Stomach (tissue), 9 donors: ENCODE results near the gene MAT2A. TPM values are rescaled to one million over a fixed set of nuclear protein-coding genes. Genes with fewer than 3 reads are reported as not detected.

ENCODE experiments used
- DNase-seq, 2 donors: peaks; one replicate each; pipeline versions ENCODE4 v3.0.0 to v3.0.0-alpha.2; 2013 to 2019
- H3K27ac ChIP-seq, 5 donors: fragments of 200-600 bp in 4 of 5; sonication (generic) in 4 of 5; one replicate each; pipeline ENCODE4 v1.5.1; 2013 to 2019; ENCODE audit warnings: mild to moderate bottlenecking in 1 of 5, moderate library complexity in 1 of 5
- H3K27me3 ChIP-seq, 3 donors: fragments of 200-600 bp; sonication (generic); one replicate each; pipeline ENCODE4 v1.5.1; 2017 to 2019; ENCODE audit warnings: mixed run types in 1 of 3
- H3K36me3 ChIP-seq, 4 donors: fragments of 200-600 bp; sonication (generic); 1 replicate in 3 of 4; 2 replicates in 1 of 4; pipeline ENCODE4 v1.5.1; 2016 to 2019
- H3K4me1 ChIP-seq, 4 donors: fragments of 200-600 bp; sonication (generic); one replicate each; pipeline ENCODE4 v1.5.1; 2016 to 2019
- H3K4me3 ChIP-seq, 4 donors: fragments of 200-600 bp; sonication (generic) in 3 of 4; one replicate each; pipeline ENCODE4 v1.5.1; 2016 to 2019; ENCODE audit warnings: mild to moderate bottlenecking in 1 of 4
- H3K9me3 ChIP-seq, 4 donors: fragments of 200-600 bp; sonication (generic); one replicate each; pipeline ENCODE4 v1.5.1; 2016 to 2019
- CTCF ChIP-seq, 7 experiments: fragments of 450-650 bp in 4 of 7; fragments of 200-600 bp in 3 of 7; sonication (generic) in 3 of 7; IDR thresholded peaks; one replicate each; pipeline ENCODE4 v1.5.1; 2016 to 2019; ENCODE audit warnings: antibody characterized with exemption in 7 of 7, control low read depth in 2 of 7, mild to moderate bottlenecking in 1 of 7
- EP300 ChIP-seq: sonication (generic); formaldehyde crosslinking; IDR thresholded peaks from one replicate; pipeline ENCODE4 v1.6.1; 2017; ENCODE audit warnings: antibody characterized with exemption
- POLR2A ChIP-seq, 4 donors: fragments of 450-650 bp; IDR thresholded peaks; one replicate each; pipeline ENCODE4 v1.6.1; 2016; ENCODE audit warnings: antibody characterized with exemption in 4 of 4, control low read depth in 2 of 4, mild to moderate bottlenecking in 1 of 4, moderate library complexity in 1 of 4
- POLR2AphosphoS5 ChIP-seq, 3 donors: sonication (generic); formaldehyde crosslinking; IDR thresholded peaks; one replicate each; pipeline ENCODE4 v1.6.1; 2016; ENCODE audit warnings: antibody characterized with exemption in 3 of 3
- WGBS, 5 donors: extraction: QIAGEN DNeasy Blood & Tissue Kit in 3 of 5; methylation state at CpG; one replicate each; pipeline versions ENCODE4 v1.1.5 to v1.1.7; 2013 to 2018; 5-methylcytosine and 5-hydroxymethylcytosine counted together
- intact Hi-C: fragments of 100-400 bp; cut with DNase I; formaldehyde crosslinking; loops from one replicate; pipeline ENCODE4 v1.15.1; 2023; ENCODE audit warnings: low total_unique reads
- polyA plus RNA-seq, 3 donors: library from polyadenylated mRNA; stranded (reverse); fragments of 200-250 nt; gene quantifications; one replicate each; pipeline ENCODE4 v1.2.3, GENCODE V29; 2013
- total RNA-seq, 5 donors: library from RNA; depleted of rRNA; stranded (reverse); fragments of >200 nt; gene quantifications; one replicate each; pipeline versions ENCODE4 v1.1.0 to v1.2.3, GENCODE V29; 2014 to 2016
- donor health status: healthy with polysubstance abuse.
- donor health status: Bipolar disorder and iron deficiency.
- donor health status: healthy.

The MAT2A gene
- total and polyA plus RNA-seq, 8 donors, result 73.3 to 278 (median 98.9) TPM

GRCh38 chr2:85523062-85523902 lies 15.7 kb upstream of the MAT2A start:
- no peaks in the 10 kb centered on the region for H3K27me3 ChIP-seq
- H3K27ac ChIP-seq, result peak overlapping the region; percentile 17 to 84 (median 75)
- no peak for TF ChIP-seq POLR2AphosphoS5 (IDR thresholded peaks at IDR 0.05)
- no peak for TF ChIP-seq EP300
- no peak for TF ChIP-seq CTCF (IDR thresholded peaks at IDR 0.05)
- no peak for TF ChIP-seq POLR2A (IDR thresholded peaks at IDR 0.05)
- 36 to 62% (median 48%) methylated on average over 8 of the region's 8 CpGs for WGBS, 5 donors
- intact Hi-C loops, result no loop called here
- peaks cover 22 to 32% (median 26%) of the 10 kb centered on the region in 4 donors for H3K4me1 ChIP-seq
- no peaks in the 10 kb centered on the region for H3K9me3 ChIP-seq
- no peak overlapping the region for H3K4me3 ChIP-seq
- H3K36me3 ChIP-seq, result no peaks in the 10 kb centered on the region
- DNase-seq, result peak; percentile 49 to 74

GRCh38 chr2:85523903-85524335 lies 15.0 kb upstream of the MAT2A start:
- Histone ChIP-seq H3K36me3 (no peaks in the 10 kb centered on the region), H3K4me1 (peaks cover 22 to 32% (median 26%) of the 10 kb centered on the region in 4 donors), H3K27me3 (no peaks in the 10 kb centered on the region), H3K4me3 (no peak overlapping the region), H3K27ac (peak overlapping the region; percentile 62 to 84 (median 75)), H3K9me3 (no peaks in the 10 kb centered on the region)
- intact Hi-C loops, result no loop called here
- TF ChIP-seq POLR2AphosphoS5 (IDR thresholded peaks at IDR 0.05) (no peak), CTCF (IDR thresholded peaks at IDR 0.05) (no peak), POLR2A (IDR thresholded peaks at IDR 0.05) (no peak), EP300 (no peak)
- 26 to 48% (median 34%) methylated on average over 5 of the region's 5 CpGs for WGBS, 5 donors
- no peak for DNase-seq

- peak; percentile 31 to 55 for DNase-seq
- Histone ChIP-seq H3K27ac (peak overlapping the region; percentile 62 to 84 (median 75)), H3K9me3 (no peaks in the 10 kb centered on the region), H3K4me1 (peaks cover 22 to 32% (median 26%) of the 10 kb centered on the region in 4 donors), H3K36me3 (no peaks in the 10 kb centered on the region), H3K4me3 (no peak overlapping the region), H3K27me3 (no peaks in the 10 kb centered on the region)
- WGBS, 5 donors, result 12 to 21% (median 16%) methylated on average over 8 of the region's 8 CpGs
- intact Hi-C loops, result no loop called here
- TF ChIP-seq CTCF (IDR thresholded peaks at IDR 0.05), result no peak
- no peak for TF ChIP-seq EP300
- TF ChIP-seq POLR2AphosphoS5 (IDR thresholded peaks at IDR 0.05), result no peak
- no peak for TF ChIP-seq POLR2A (IDR thresholded peaks at IDR 0.05)
Observed at GRCh38 chr2:85524336-85524908, 14.5 kb upstream of the MAT2A start.

- H3K27me3 ChIP-seq, result no peaks in the 10 kb centered on the region
- no peak overlapping the region for H3K4me3 ChIP-seq
- intact Hi-C loops, result no loop called here
- H3K4me1 ChIP-seq, result peaks cover 22 to 32% (median 26%) of the 10 kb centered on the region in 4 donors
- TF ChIP-seq POLR2AphosphoS5 (IDR thresholded peaks at IDR 0.05), result no peak
- no peak for TF ChIP-seq CTCF (IDR thresholded peaks at IDR 0.05)
- TF ChIP-seq EP300, result no peak
- no peak for TF ChIP-seq POLR2A (IDR thresholded peaks at IDR 0.05)
- H3K9me3 ChIP-seq, result no peaks in the 10 kb centered on the region
- 47 to 69% (median 52%) methylated on average over 4 to 5 of the region's 5 CpGs for WGBS, 5 donors
- no peaks in the 10 kb centered on the region for H3K36me3 ChIP-seq
- DNase-seq, result no peak
- H3K27ac ChIP-seq, result peak overlapping the region; percentile 13 to 84 (median 75)
Observed at GRCh38 chr2:85525029-85525428, 13.9 kb upstream of the MAT2A start.
